Loucy (cell line): ENCODE data around the gene SLC26A4.

Source experiments
- H2AFZ ChIP-seq: fragments of 200-600 bp; sonication (generic); 2 replicates; pipeline ENCODE4 v1.6.0; 2016; ENCODE audit warnings: antibody characterized with exemption, mild to moderate bottlenecking, low read length, moderate library complexity
- H3F3A ChIP-seq: fragments of 200-600 bp; 2 replicates; pipeline ENCODE4 v1.6.0; 2016; ENCODE audit warnings: antibody characterized with exemption, low read depth, mild to moderate bottlenecking
- H3K27me3 ChIP-seq: fragments of 200-600 bp; sonication (generic); 2 replicates; pipeline ENCODE4 v1.6.1; 2014; ENCODE audit warnings: low read length, mild to moderate bottlenecking; ENCODE audit not compliant: insufficient read depth, poor library complexity, severe bottlenecking
- H3K36me3 ChIP-seq: fragments of 200-600 bp; sonication (generic); 2 replicates; pipeline ENCODE4 v1.6.1; 2016; ENCODE audit warnings: low read length; ENCODE audit not compliant: insufficient read depth
- H3K4me1 ChIP-seq: fragments of 200-600 bp; sonication (generic); 2 replicates; pipeline ENCODE4 v1.5.1; 2014; ENCODE audit warnings: low read length, mild to moderate bottlenecking; ENCODE audit not compliant: insufficient read depth, poor library complexity, severe bottlenecking
- H3K4me2 ChIP-seq: fragments of 200-600 bp; sonication (generic); 2 replicates; pipeline ENCODE4 v1.6.0; 2014; ENCODE audit warnings: antibody characterized with exemption, low read length, low read depth, mild to moderate bottlenecking; ENCODE audit not compliant: poor library complexity, severe bottlenecking
- H3K4me3 ChIP-seq: fragments of 200-600 bp; sonication (generic); 2 replicates; pipeline ENCODE4 v1.5.1; 2014; ENCODE audit warnings: low read length, mild to moderate bottlenecking, mixed read lengths; ENCODE audit not compliant: poor library complexity, severe bottlenecking
- H3K79me2 ChIP-seq: fragments of 200-600 bp; sonication (generic); 2 replicates; pipeline ENCODE4 v1.6.1; 2014; ENCODE audit warnings: low read length; ENCODE audit not compliant: insufficient read depth
- H3K9ac ChIP-seq: fragments of 200-600 bp; sonication (generic); 2 replicates; pipeline ENCODE4 v1.6.0; 2014; ENCODE audit warnings: mild to moderate bottlenecking, low read depth, low read length, moderate library complexity; ENCODE audit not compliant: poor library complexity, severe bottlenecking
- H3K9me2 ChIP-seq: fragments of 200-600 bp; sonication (generic); replicated peaks from 2 replicates; pipeline ENCODE4 v1.6.1; 2016; ENCODE audit warnings: low read depth, low read length, mixed read lengths
- H3K9me3 ChIP-seq: fragments of 200-600 bp; sonication (generic); 2 replicates; pipeline ENCODE4 v1.6.1; 2014; ENCODE audit warnings: mild to moderate bottlenecking, antibody characterized with exemption, low read length, low read depth; ENCODE audit not compliant: insufficient read depth
- H4K20me1 ChIP-seq: fragments of 200-600 bp; sonication (generic); 2 replicates; pipeline ENCODE4 v1.6.0; 2014; ENCODE audit warnings: antibody characterized with exemption, low read length, mild to moderate bottlenecking; ENCODE audit not compliant: insufficient read depth, poor library complexity, severe bottlenecking
- EZH2phosphoT487 ChIP-seq: fragments of 200-600 bp; IDR thresholded peaks from 2 replicates; pipeline ENCODE4 v1.6.1; 2018; ENCODE audit warnings: antibody characterized with exemption, mild to moderate bottlenecking, moderate library complexity, borderline replicate concordance
- TF ChIP-seq, protein P1 (sequence below): fragments of 200-600 bp; sonication (generic); conservative IDR thresholded peaks from 2 replicates; pipeline ENCODE4 v1.5.1; 2014; ENCODE audit warnings: mild to moderate bottlenecking, antibody characterized with exemption, low read length

The SLC26A4 gene

DNA sequence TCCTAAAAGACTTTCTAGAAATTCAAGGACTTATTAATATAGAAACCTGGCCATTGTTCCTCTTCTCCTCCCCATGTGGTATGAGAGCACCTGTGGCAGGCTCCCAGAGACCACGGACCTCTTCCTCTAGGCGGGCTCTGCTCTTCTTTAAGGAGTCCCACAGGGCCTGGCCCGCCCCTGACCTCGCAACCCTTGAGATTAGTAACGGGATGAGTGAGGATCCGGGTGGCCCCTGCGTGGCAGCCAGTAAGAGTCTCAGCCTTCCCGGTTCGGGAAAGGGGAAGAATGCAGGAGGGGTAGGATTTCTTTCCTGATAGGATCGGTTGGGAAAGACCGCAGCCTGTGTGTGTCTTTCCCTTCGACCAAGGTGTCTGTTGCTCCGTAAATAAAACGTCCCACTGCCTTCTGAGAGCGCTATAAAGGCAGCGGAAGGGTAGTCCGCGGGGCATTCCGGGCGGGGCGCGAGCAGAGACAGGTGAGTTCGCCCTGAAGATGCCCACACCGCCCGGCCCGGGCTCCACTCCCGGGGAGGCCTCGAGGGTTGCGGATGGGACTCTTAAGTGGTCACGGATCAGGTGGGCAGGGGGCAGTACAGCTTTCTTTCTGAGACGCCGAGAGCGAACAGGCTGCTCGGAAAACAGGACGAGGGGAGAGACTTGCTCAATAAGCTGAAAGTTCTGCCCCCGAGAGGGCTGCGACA is at the start of gene SLC26A4:
SLC26A4 (plus strand) TSS at position 448 of the 700 bp plus-strand sequence. CDS start 814 bp downstream, outside the sequence.
- Histone ChIP-seq H3K9me2 (no peaks in the 10 kb centered on the region), H3K27me3 (no peaks in the 10 kb centered on the region), H3K9ac (no peak within 1 kb of the TSS), H4K20me1 (no peaks in the 10 kb centered on the region), H3K4me2 (no peak within 1 kb of the TSS), H3K4me3 (no peak within 1 kb of the TSS), H3K36me3 (no peaks in the 10 kb centered on the region), H3K79me2 (no peaks in the 10 kb centered on the region), H2AFZ (no peak within 1 kb of the TSS), H3K9me3 (no peaks in the 10 kb centered on the region), H3F3A (no peaks in the 10 kb centered on the region), H3K4me1 (no peaks in the 10 kb centered on the region)
- TF ChIP-seq, protein P1, sequence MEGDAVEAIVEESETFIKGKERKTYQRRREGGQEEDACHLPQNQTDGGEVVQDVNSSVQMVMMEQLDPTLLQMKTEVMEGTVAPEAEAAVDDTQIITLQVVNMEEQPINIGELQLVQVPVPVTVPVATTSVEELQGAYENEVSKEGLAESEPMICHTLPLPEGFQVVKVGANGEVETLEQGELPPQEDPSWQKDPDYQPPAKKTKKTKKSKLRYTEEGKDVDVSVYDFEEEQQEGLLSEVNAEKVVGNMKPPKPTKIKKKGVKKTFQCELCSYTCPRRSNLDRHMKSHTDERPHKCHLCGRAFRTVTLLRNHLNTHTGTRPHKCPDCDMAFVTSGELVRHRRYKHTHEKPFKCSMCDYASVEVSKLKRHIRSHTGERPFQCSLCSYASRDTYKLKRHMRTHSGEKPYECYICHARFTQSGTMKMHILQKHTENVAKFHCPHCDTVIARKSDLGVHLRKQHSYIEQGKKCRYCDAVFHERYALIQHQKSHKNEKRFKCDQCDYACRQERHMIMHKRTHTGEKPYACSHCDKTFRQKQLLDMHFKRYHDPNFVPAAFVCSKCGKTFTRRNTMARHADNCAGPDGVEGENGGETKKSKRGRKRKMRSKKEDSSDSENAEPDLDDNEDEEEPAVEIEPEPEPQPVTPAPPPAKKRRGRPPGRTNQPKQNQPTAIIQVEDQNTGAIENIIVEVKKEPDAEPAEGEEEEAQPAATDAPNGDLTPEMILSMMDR: no peak
- no peak for TF ChIP-seq EZH2phosphoT487

GRCh38 chr7:107613439-107613838 is 47.2 kb upstream of the SLC26A4 start:
- Histone ChIP-seq H4K20me1 (no peaks in the 10 kb centered on the region), H3K9me2 (no peaks in the 10 kb centered on the region), H3K27me3 (no peaks in the 10 kb centered on the region), H3K36me3 (peaks cover 20% of the 10 kb centered on the region; the same call in 1 of the 2 replicates), H3K4me3 (no peak overlapping the region), H2AFZ (no peak overlapping the region), H3K4me1 (no peaks in the 10 kb centered on the region), H3F3A (no peaks in the 10 kb centered on the region), H3K9ac (no peak overlapping the region), H3K79me2 (no peaks in the 10 kb centered on the region), H3K4me2 (no peak overlapping the region), H3K9me3 (no peaks in the 10 kb centered on the region)
- TF ChIP-seq EZH2phosphoT487: no peak
- TF ChIP-seq, protein P1: no peak

- Histone ChIP-seq H3K4me1 (no peaks in the 10 kb centered on the region), H3K4me2 (no peak overlapping the region), H3K79me2 (no peaks in the 10 kb centered on the region), H2AFZ (no peak overlapping the region), H3K27me3 (no peaks in the 10 kb centered on the region), H4K20me1 (no peaks in the 10 kb centered on the region), H3K9me3 (no peaks in the 10 kb centered on the region), H3K4me3 (no peak overlapping the region), H3F3A (no peaks in the 10 kb centered on the region), H3K36me3 (peaks cover 18% of the 10 kb centered on the region; the same call in 1 of the 2 replicates), H3K9me2 (no peaks in the 10 kb centered on the region), H3K9ac (no peak overlapping the region)
- TF ChIP-seq, protein P1: no peak
- TF ChIP-seq EZH2phosphoT487: no peak
These were observed 46.7 kb upstream of the SLC26A4 start for GRCh38 chr7:107613948-107614347.
